Breast epithelium (tissue), 3 donors: ENCODE data around the gene STX12.

Experiments used
- POLR2A ChIP-seq: fragments of 450-650 bp; IDR thresholded peaks from one replicate; pipeline ENCODE4 v1.6.1; 2016; ENCODE audit warnings: antibody characterized with exemption, mild to moderate bottlenecking, moderate library complexity
- TF ChIP-seq, protein P1 (sequence below), 3 donors: fragments of 450-650 bp; IDR thresholded peaks; one replicate each; pipeline ENCODE4 v1.5.1; 2016 to 2017; ENCODE audit warnings: antibody characterized with exemption in 3 of 3, mild to moderate bottlenecking in 3 of 3, moderate library complexity in 3 of 3

DNA sequence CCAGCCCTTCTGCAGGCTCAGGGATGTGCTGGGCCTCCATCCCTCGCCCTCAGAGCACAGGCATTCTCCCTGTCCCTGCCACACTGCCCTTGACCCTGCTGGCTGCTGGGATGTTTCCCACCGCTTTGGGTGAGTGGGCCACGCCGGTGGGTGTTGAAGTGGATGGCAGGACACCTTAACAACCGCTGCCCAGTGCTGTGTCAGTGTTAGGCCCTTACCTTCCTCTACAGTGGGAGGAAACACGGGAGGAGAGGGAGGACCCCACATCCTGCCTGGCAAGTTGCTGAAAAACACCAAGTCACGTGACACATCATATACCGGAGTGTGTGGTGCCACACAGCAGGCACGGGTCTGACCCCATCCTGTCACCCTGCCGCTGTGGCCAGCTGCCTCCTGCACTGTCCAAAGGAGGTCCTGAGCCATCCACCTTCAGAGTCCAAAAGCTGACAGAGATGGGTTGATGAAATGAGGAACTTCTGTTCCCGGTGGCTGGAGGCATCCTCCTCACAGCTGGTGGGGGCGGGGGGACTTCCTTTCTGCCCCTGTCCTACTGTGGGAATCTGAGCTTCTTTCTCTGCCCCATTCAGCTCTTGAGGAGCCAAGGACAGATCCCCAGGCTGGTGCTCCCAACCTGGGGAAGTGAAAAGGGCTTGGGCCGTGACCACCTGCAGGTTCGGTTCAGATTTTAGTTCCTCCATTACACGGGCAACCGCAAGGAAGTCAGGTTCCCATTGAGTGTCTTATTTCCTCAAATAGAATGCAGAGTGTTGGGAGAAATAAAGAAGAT, 96.1 kb downstream of the STX12 start:
- TF ChIP-seq, protein P1, sequence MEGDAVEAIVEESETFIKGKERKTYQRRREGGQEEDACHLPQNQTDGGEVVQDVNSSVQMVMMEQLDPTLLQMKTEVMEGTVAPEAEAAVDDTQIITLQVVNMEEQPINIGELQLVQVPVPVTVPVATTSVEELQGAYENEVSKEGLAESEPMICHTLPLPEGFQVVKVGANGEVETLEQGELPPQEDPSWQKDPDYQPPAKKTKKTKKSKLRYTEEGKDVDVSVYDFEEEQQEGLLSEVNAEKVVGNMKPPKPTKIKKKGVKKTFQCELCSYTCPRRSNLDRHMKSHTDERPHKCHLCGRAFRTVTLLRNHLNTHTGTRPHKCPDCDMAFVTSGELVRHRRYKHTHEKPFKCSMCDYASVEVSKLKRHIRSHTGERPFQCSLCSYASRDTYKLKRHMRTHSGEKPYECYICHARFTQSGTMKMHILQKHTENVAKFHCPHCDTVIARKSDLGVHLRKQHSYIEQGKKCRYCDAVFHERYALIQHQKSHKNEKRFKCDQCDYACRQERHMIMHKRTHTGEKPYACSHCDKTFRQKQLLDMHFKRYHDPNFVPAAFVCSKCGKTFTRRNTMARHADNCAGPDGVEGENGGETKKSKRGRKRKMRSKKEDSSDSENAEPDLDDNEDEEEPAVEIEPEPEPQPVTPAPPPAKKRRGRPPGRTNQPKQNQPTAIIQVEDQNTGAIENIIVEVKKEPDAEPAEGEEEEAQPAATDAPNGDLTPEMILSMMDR (IDR thresholded peaks at IDR 0.05) = no peak
- no peak for TF ChIP-seq POLR2A
